ENCODE data around the gene UQCRFS1.
"Not testable (repeated sequence)": the region's sequence is repeated elsewhere in the genome, so short reads cannot be mapped to it uniquely, and the experiment has no call there.

UQCRFS1 gene

DNA sequence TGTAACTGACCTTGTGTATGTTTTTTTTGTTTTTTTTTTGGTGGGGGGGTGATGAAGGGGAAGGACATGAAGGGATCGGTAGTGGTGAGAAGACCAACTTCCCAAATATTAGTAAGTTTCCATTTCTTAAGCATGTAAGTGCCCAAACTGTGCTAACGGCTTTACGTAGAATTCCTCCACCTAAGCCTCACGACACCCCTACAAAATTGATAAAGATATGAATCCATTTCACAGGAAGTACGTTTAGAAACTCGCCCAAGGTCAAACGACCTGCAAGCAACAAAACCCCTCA, 649 bp downstream of the UQCRFS1 start:
- no peak for DNase-seq

GRCh38 chr19:29211562-29212355, 1.2 kb downstream of the UQCRFS1 start:
- DNase-seq: no peak

DNA sequence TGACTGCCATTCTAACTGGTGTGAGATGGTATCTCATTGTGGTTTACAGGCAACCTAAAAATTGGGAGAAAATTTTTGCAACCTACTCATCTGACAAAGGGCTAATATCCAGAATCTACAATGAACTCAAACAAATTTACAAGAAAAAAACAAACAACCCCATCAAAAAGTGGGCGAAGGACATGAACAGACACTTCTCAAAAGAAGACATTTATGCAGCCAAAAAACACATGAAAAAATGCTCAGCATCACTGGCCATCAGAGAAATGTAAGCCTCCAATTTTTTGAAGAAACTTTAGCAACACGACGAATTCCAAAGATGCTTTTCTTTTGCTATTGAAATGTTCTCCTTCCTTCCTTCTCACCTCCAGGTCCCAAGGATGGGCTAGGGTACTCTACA, 1.9 kb downstream of the UQCRFS1 start:
- not testable (repeated sequence) for DNase-seq

- not testable (repeated sequence) for DNase-seq
These were observed 2.4 kb downstream of the UQCRFS1 start for GRCh38 chr19:29210502-29210901.

DNA sequence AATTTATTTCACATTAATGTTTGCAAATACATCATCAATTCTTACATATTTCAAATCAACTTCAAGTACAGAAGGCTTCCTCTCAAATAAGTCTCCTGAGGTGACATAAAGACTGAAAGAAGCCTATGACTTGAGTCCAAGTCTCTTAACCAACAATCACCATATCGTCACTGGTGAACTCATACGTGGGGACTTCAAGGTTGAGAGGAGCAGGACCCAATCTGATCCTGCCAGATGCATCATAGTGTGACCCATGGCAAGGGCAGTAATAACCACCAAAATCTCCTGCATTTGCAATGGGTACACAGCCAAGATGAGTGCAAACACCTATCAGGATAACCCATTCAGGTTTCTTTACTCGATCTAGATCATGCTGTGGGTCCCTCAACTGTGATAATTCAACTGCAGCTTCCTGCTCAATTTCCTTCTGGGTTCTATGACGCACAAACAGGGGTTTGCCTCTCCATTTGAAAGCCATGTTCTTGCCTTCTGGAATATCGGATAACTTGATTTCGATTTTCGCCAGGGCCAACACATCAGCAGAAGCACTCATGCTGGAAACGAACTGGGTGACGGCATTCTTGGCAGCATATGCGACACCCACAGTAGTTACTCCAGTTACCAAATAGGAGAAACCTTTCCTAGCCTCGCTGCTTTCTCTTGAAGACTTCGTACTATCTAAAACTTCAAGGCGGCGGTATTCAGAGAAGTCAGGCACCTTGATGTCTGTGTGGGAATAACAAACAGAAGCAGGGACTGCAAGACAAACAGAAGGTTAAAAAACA, 5.4 kb downstream of the UQCRFS1 start:
- not testable (repeated sequence) for DNase-seq

- DNase-seq: no peak
These were observed 6.5 kb downstream of the UQCRFS1 start for GRCh38 chr19:29206453-29206852.

- DNase-seq: no peak
These were observed 10.7 kb downstream of the UQCRFS1 start for GRCh38 chr19:29202281-29202680.

GRCh38 chr19:29201855-29202254, 11.1 kb downstream of the UQCRFS1 start:
- DNase-seq: no peak

DNA sequence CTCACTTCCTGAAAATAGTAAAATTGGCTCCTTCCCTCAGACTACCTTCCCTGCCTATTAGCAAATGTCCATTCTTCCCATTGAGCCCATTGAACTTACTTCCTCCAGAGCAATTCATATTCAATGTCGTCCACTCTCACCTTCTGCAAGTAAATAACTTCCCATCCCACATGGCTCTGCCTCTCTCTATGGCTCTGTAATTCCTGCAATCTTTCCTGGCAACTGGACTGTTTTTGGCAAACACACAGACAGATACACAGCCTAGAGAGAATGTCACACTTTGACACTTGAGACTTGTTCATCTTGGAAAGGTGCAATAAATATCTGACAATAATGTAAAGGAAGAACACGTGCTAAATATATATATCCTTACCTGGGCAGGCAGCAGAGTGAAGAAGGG, 18.3 kb downstream of the UQCRFS1 start:
- DNase-seq: no peak

- DNase-seq: no peak
These were observed 19.8 kb downstream of the UQCRFS1 start for GRCh38 chr19:29193155-29193554.

- no peak for DNase-seq
These were observed 21.9 kb downstream of the UQCRFS1 start for GRCh38 chr19:29191005-29191404.

DNA sequence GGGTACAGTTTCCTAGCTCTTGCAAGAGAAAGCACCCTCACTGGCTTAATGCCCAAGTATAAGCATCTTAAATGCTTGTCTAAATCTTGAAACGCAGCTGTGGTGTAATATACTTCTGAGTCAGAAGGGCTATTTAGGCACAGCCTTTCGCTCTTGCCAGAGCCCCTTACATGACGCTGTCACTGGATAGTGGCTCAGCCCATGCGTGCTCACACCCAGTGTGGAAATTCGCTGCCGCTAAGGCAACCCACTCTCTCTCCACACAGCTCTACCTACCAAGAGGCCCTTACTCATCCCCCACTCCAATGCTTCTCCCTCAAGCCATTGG, 24.0 kb downstream of the UQCRFS1 start:
- no peak for DNase-seq

- DNase-seq: no peak
These were observed 24.5 kb downstream of the UQCRFS1 start for GRCh38 chr19:29188289-29189032.

DNA sequence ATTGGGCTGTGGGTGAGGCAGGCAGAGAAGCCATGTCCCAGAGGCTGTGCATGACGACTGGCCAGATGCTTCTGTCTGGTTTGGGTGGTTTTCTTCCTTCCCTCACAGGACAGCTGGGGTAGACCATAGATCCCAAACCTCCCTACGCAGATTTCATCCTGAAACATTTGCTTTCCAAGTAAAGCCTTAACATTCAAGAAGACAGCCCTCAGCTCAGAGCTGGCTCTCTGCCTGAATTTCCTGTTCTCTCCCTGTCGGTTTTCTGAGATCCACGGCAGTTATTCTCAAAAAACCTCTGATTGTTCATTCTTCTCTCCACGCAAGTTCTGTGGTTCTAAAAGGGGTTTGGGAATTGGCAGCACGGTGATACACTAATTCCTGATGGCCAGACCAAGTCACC, 25.3 kb downstream of the UQCRFS1 start:
- DNase-seq: no peak

DNA sequence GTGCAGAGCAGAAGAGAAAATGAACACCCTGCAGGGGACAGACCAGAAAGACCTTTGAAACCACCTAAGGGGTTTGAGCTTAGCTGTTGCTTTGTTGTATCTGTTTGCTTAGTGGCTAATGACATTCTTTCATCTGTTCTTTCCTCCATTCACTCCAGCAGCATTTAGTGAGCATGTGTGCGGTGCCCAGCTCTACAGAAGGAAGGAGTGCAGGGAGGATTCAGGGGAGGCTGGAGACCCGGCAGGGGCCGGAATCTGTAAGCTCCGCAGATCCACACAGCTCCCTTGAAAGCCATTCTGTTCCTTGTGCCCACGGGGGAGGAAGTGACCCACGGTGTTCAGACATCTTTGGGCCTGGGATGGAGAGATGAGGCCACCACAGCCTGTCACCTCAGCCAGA, 27.5 kb downstream of the UQCRFS1 start:
- DNase-seq: no peak

DNA sequence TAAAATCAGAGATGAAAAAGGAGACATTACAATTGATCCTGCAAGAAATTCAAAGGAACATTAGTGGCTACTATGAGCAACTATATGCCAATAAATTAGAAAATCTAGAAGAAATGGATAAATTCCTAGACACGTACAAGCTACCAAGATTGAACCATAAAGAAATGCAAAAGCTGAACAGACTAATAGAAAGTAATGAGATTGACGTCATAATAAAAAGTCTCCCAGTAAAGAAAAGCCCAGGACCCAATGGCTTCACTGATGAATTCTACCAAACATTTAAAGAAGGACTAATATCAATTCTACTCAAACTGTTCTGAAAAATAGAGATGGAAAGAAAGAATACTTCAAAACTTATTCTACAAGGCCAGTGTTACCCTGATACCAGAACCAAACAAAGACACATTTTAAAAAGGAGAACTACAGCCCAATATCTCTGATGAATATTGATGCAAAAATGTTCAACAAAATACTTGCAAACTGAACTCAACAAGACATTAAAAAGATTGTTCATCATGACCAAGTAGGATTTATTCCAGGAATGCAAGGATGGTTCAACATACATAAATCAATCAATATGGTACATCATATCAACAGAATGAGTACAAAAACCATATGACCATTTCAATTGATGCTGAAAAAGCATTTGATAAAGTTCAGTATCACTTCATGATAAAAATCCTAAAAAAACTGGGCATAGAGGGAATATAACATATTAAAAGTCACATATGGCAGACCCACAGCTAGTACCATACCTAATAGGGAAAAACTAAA, 35.8 kb downstream of the UQCRFS1 start:
- DNase-seq: no peak

DNA sequence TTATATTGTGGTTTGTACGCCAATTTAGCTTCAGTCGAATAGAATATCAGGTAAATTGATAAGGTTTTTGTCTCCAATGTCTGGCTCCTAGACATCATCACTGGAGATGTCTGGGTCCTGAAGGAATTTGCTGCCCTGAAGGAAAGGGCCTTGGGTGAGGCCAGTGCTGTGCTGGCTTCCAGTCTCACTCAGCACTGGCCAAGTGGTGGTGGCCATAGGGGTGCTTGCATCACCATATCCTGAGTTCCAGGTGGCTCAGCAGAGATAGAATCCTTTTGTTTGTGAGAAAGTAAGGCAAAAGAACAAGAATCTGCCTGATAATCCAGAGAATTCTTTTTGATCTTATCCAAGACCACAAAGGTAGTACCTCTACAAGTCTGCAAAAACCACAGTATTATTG, 39.1 kb downstream of the UQCRFS1 start:
- no peak for DNase-seq

DNA sequence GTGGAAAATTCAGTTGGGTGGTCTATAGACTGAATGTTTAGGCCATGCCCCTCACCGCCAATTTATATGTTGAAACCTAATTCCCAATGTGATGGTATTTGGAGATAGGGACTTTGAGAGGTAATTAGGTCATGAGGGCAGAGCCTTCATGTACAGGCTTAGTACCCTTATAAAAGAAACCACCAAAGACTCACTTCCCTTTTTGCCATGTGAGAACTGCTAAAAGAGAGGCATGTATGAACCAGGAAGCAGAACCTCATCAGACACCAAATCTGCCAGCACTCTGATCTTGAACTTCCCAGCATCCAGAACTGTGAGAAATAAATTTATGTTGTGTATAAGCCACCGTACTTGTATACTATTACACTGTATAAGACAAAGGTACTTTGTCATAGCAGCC, 40.6 kb downstream of the UQCRFS1 start:
- no peak for DNase-seq

DNA sequence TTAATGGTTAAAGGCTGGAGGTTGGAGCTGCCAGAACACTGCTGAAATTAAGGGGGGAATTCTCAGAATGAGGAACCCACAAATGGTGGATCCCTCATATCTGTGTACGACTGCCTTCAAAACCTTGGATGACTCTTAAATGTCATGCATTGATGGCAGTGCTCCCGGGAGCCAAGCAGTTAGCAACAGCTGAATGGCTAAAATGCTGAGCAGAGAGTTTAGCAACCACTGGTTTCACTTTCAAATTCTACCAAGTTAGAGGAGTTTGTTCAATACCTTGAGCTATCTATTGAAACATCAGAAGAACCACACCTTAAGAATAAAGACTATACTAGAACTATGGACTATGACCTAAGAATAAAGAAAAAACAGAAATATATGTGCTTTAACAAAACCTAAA, 41.4 kb downstream of the UQCRFS1 start:
- no peak for DNase-seq

DNA sequence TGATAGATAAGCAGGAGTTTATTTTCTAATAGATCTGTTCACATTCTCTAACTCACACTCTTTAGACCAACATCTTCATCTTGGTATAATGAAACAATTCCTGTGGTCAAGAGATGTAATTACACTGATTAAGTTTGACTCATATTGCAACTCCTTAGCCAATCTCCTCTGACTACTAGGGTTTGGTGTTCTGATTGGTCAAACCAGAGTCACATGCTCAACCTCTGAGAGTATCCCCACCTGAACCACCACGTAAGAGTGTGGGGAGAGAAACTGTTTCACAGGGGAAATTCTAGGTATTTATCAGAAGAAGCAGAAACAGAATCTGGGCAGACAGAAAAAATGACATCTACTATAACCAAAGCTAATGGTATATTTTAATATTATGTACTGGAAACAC, 42.4 kb downstream of the UQCRFS1 start:
- no peak for DNase-seq

DNA sequence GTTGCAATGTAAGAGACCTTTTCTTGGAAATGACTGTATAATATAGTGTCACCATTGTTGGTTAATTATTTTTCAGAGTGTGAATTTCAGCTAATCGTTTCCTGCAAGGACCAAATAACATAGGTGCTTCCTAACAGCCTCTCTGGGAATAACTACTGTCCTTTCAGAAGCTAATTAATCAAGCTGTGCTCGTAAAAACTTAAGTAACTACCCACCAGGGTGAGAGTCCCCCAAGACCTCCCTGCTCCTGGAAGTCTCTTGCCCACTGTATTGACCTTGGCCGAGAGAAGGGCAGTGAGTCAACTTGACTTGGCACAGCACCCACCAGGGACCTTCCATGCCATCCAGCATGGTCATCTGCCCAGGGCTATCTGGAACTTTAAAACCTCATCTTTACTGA, 50.3 kb downstream of the UQCRFS1 start:
- DNase-seq: no peak

DNA sequence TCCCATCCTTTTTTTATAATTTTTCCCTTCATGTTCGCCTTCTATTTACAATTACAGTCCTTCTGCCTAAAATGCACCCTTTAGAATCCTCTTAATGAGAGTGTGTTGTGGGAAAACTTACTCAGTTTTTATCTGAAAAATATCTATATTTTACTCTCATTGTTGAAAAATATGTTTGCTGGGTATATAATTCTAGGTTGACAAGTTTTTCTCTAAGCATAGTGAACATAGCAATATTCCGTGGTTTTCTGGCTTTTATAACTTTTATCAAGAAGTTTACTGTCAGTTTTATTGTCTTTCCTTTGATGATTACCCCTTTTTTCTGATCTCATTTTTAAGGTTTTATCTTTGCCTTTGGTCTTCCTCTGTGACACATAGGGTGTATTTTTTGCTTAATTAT, 57.3 kb downstream of the UQCRFS1 start:
- no peak for DNase-seq

Data from NCI-H1436 treated with DMSO at 0.1 percent for 48 hours (cell line).